Measurements from ENCODE around the gene CD300E. TPM values are rescaled to one million over a fixed set of nuclear protein-coding genes. Genes with fewer than 3 reads are reported as not detected.

CD300E gene
- total RNA-seq, 4 donors from 2014 or later = 0.15 to 0.53 (median 0.18) TPM

DNA sequence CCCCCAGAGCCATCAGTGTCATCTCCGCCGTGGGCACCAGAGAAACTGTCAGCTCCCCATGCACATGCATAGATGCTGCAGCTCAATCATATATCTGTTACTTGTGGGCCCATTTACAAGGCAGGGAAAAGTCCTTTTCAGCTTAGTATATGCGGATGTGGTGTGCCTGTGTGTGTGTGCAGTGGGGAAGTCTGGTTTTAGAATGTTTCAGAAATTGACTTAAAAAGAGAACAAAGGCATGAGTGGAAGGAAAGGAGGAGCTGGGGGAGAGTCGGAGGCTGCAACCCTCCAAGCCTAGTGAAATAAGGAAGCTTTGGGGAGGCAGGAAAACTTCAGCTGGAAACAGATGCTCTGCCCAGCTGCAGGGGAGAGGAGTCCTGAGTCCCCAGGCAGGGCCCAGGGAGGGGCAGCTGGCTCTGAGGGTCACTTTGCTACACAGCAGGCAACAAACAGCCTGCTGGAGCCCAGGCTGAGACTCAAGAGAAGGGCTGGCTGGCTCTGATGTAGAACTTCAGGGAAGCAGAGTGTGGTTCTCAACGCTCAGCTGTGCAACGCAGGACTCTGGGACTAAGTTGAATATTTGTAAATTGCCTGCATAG, 20.4 kb downstream of the CD300E start:
- DNase-seq = no peak
- TF ChIP-seq POLR2A (IDR thresholded peaks at IDR 0.05) = no peak
- TF ChIP-seq, protein P1, sequence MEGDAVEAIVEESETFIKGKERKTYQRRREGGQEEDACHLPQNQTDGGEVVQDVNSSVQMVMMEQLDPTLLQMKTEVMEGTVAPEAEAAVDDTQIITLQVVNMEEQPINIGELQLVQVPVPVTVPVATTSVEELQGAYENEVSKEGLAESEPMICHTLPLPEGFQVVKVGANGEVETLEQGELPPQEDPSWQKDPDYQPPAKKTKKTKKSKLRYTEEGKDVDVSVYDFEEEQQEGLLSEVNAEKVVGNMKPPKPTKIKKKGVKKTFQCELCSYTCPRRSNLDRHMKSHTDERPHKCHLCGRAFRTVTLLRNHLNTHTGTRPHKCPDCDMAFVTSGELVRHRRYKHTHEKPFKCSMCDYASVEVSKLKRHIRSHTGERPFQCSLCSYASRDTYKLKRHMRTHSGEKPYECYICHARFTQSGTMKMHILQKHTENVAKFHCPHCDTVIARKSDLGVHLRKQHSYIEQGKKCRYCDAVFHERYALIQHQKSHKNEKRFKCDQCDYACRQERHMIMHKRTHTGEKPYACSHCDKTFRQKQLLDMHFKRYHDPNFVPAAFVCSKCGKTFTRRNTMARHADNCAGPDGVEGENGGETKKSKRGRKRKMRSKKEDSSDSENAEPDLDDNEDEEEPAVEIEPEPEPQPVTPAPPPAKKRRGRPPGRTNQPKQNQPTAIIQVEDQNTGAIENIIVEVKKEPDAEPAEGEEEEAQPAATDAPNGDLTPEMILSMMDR (IDR thresholded peaks at IDR 0.05) = no peak

DNA sequence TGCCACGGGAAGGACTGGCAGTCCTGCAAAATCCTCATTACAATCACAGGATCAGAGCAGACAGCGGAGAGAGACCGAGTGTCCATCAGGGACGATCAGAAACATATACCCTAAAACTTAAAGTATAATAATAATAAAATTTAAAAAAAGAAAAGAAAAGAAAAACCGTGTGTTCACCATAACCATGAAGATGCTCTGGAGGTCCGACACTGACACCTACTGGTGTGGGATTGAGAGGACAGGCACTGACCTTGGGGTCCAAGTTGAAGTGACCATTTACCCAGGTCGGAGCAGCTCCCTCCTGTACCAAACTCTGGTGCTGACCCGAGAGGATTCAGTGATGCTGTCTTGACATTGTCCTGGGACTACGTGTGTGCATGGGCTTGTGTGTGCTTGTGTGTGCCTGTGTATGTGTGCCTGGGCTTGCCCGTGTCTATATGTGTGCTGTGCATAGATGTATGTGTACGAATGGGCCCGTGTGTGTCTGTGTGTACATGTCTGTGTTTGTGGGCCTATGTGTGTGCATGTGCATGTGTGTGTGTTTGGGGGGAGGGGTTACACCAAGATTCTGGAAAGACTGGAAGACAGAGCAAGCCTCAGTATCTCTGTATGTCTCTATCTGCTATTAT, 21.5 kb downstream of the CD300E start:
- Histone ChIP-seq H3K4me1 (peaks cover 9 to 65% (median 22%) of the 10 kb centered on the region in 3 donors), H3K27me3 (peaks cover 0 to 32% (median 0%) of the 10 kb centered on the region in 4 donors), H3K36me3 (no peaks in the 10 kb centered on the region), H3K9me3 (no peaks in the 10 kb centered on the region), H3K4me3 (no peak overlapping the region), H3K27ac (no peak overlapping the region)
- 32 to 37% methylated on average over 11 to 12 of the region's 12 CpGs for WGBS, 2 donors
- DNase-seq = no peak
- TF ChIP-seq, protein P1 (IDR thresholded peaks at IDR 0.05) = peak in 4 of 6 experiments; percentile 45 to 59 (median 48)
- TF ChIP-seq POLR2A (IDR thresholded peaks at IDR 0.05) = no peak
- intact Hi-C loops (cut with DNase I) = no loop called here

More for the DNA sequence above, 20.4 kb downstream of the CD300E start:
- WGBS, 2 donors = 73 to 77% methylated on average over 4 to 6 of the region's 6 CpGs
- H3K36me3 ChIP-seq = no peaks in the 10 kb centered on the region
- no peak overlapping the region for H3K27ac ChIP-seq
- H3K9me3 ChIP-seq = no peaks in the 10 kb centered on the region
- H3K4me3 ChIP-seq = no peak overlapping the region
- peaks cover 0 to 24% (median 0%) of the 10 kb centered on the region in 4 donors for H3K27me3 ChIP-seq
- peaks cover 9 to 65% (median 22%) of the 10 kb centered on the region in 3 donors for H3K4me1 ChIP-seq
- intact Hi-C loops (cut with DNase I) = no loop called here

DNA sequence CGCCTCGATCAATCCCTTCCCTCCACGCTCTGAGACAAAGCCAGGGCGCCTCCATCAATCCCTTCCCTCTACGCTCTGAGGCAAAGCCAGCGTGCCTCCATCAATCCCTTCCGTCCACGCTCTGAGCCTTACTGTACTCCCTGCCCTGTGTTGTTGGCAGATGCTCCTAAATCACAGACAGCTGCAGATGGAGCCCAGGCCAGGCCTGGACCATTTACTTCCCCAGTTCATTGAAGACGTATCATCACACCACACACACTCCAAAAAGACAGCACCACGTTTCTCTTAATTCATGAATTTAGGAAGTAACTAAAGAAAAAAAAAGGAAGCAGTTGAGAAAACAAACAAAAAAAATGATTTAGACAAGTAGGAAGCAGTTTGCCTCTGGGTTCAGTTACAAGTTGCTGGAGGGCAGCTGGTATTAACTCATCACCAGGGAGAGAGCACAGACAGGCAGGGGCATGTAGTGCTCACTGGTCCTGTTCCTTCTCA, 24.0 kb downstream of the CD300E start:
- Histone ChIP-seq H3K27ac (no peak overlapping the region), H3K4me1 (peaks cover 2 to 46% (median 8%) of the 10 kb centered on the region in 3 donors), H3K9me3 (no peaks in the 10 kb centered on the region), H3K36me3 (no peaks in the 10 kb centered on the region), H3K27me3 (peaks cover 0 to 42% (median 0%) of the 10 kb centered on the region in 4 donors), H3K4me3 (no peak overlapping the region)
- 6 to 47% methylated on average over 2 to 6 of the region's 10 CpGs for WGBS, 2 donors
- no peak for DNase-seq
- intact Hi-C loops (cut with DNase I) = no loop called here
- no peak for TF ChIP-seq POLR2A (IDR thresholded peaks at IDR 0.05)
- TF ChIP-seq, protein P1 (IDR thresholded peaks at IDR 0.05) = no peak

DNA sequence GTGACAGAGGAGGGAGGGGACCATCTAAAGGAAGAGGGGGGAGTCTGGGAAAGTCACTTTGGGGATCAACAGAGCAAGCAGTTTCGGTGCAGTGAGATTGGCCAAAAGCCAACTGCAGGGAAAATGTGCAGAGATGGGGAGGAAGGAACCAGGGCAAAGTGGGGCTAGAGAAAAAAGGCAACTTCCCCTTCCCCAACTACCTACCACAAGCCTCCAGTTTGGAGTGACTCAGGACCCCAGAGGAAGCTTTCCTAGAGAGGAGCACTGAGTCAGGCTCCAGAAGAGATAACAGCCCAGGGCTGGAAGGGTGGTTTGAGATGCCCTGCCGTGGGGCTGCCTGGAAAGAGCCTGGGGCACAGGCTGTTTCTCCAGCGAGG, 24.5 kb downstream of the CD300E start:
- H3K4me1 ChIP-seq = peaks cover 0 to 41% (median 3%) of the 10 kb centered on the region in 3 donors
- H3K27me3 ChIP-seq = peaks cover 0 to 47% (median 0%) of the 10 kb centered on the region in 4 donors
- no peak for DNase-seq
- intact Hi-C loops (cut with DNase I) = no loop called here
- no peaks in the 10 kb centered on the region for H3K9me3 ChIP-seq
- WGBS, 2 donors = 0 to 3% methylated on average over 2 to 3 of the region's 3 CpGs
- H3K27ac ChIP-seq = no peak overlapping the region
- no peak overlapping the region for H3K4me3 ChIP-seq
- no peaks in the 10 kb centered on the region for H3K36me3 ChIP-seq
- no peak for TF ChIP-seq POLR2A (IDR thresholded peaks at IDR 0.05)
- TF ChIP-seq, protein P1 (IDR thresholded peaks at IDR 0.05) = no peak

DNA sequence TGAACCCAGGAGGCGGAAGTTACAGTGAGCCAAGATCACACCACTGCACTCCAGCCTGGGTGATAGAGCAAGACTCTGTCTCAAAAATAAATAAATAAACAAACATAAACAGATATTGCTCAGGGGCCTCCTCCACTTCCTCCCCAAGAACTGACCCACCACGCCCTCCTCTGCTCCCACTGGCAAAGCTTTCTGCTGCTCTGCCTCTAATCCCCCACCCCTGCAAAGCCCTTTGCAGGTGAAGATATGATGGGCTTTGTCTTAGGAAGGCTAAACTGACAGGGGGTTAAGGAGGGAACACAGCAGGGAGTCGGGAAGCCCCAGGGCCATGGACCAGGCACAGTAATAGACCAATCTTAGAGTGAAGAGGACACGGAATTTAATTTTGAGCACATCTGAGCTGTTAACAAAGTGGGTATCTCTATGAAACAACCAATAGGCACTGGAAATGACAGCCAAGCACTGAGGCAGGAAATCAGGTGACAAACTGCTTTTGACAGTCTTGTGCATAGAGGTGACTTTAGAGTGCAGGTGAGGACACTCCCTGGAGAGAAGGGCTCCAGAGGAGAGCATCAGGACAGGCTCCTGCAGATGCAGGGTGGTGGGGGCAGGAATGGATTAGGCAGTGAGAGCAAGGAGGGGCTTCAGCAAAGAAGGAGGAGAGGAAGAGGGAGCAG, 25.1 kb downstream of the CD300E start:
- no peak overlapping the region for H3K27ac ChIP-seq
- intact Hi-C loops (cut with DNase I) = no loop called here
- 75 to 77% methylated on average over 4 of the region's 4 CpGs for WGBS, 2 donors
- H3K9me3 ChIP-seq = no peaks in the 10 kb centered on the region
- no peak overlapping the region for H3K4me3 ChIP-seq
- peaks cover 0 to 36% (median 0%) of the 10 kb centered on the region in 3 donors for H3K4me1 ChIP-seq
- no peak for TF ChIP-seq POLR2A (IDR thresholded peaks at IDR 0.05)
- TF ChIP-seq, protein P1 (IDR thresholded peaks at IDR 0.05) = no peak
- peaks cover 0 to 53% (median 0%) of the 10 kb centered on the region in 4 donors for H3K27me3 ChIP-seq
- H3K36me3 ChIP-seq = no peaks in the 10 kb centered on the region
- no peak for DNase-seq
